NCI-H2196 (cell line): ENCODE measurements around the gene PRPSAP1.

ENCODE experiments used
- DNase-seq: peaks from one replicate; lab custom pipeline; 2025; ENCODE audit not compliant: unreplicated experiment; lab: John Stamatoyannopoulos, UW

PRPSAP1 gene

DNA sequence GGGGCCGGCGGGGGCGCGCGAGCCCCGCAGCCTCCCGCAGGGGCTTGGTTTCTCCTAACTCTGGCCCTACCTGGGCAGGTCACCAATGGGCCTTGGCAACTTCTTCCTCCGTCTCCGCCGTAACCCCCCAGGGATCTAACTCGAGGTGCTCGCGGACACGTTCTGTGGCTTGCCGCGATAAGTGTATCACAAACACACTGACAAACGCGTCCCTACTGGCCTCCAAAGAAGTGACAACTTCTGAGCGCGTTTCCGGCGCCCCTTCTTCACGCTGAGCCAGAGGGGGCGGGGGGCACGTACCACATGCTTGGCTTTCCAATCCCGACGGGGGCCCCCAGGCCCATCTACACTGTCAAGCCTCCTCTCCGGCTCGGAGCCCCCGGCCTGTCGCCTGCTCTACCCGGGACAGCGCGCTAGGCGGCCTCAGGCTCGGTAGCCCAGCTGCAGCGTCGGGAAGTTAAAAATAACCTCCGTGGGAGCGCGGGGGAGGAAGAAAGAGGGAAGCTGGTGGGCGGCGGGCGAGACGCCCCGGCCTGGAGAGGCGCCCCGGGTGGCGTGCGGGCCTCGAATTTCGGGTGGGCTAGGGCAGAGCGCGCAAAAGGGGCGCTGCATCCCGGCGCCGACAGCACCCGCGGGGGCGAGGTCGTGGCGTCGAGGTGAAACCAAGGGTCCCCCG, 30.0 kb upstream of the PRPSAP1 start:
- DNase-seq, result no peak

DNA sequence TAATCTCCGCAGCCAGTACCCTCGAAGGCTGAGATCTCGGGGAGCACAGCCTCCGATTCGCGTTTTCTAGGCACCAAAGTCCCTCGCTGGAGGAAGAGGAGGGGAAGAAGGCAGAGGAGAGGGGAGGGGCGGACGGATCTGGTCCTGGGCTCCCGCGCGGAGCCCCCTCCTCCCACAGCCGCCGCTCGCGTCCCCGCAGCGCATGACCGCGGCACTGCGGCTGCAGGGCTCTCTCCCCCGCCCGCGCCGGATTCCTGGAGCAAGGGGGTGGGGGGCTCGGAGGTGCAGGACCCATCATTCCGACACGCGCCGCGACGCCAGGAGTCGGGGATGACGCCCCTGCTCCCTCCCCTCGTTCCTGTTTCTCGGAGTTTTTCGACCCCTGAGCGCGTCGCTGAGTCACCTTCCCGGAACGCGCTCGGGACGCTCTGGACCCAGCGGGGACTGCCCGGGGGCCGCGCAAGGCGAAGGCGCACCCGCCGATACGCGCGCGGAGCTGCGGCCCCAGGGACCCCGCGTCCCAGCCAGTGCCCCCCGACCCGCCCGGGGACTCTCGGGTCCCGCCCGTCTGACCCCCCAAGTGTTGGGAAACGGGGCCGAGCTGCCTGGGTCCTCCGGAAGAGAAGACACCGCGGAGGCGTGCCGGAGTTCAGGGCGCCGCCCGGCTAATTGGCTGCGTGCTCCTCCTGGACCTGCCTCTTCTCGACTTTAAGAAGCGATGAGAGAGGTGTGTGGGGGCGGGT, 29.3 kb upstream of the PRPSAP1 start:
- peak; percentile 52 for DNase-seq

DNA sequence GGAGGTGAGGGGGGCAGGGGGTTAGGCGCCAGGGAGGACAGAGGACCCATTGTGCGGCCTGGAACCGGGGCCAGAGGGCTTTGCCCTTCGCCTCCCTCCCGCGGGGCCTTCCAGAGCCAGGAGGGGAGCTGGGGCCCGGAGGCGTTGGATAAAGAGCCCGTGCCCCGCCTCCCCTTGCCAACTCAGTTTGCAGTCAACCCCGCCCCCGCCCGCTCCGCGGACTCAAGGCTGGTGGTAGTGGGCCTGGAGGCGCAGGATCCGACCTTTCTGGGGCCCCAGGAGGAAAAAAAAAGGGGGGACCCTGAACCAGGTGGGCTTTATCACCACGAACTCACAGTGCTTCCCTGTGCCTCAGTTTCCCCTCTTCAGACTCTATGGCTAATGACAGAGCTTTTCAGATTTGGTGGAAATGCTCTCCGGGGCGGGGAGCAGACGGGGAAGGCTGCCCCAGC, 28.7 kb upstream of the PRPSAP1 start:
- no peak for DNase-seq

DNA sequence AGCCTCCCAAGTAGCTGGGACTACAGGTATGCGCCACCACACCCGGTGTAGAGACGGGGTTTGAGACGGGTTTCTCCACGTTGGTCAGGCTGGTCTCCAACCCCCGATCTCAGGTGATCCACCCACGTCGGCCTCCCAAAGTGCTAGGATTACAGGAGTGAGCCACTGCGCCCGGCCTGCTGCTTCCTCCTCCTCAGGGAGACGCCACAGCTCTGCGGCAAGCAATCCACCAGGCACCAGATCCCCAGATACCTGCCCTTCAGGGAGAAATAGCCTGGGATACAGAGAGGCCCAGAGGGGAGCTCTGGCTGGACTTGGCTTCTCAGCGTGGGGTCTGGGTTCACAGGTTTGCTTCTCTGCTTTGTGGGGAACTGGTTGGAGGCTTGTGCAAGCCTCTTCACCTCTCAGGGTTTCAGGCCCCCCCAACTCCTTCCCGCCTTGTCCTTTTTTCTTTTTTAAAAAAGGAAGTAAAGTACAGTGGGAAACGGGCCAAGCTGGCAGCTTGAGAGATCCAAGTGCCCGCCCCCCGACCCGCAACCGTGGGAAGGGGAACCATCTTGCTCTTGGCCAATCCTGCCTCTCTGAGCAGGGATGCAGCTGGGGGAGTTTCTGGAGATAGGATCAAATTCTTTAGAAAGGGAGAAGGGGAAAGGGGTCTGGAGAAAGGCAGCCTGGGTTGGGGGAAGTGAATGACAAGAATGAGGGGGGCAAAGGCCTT, 28.1 kb upstream of the PRPSAP1 start:
- no peak for DNase-seq

DNA sequence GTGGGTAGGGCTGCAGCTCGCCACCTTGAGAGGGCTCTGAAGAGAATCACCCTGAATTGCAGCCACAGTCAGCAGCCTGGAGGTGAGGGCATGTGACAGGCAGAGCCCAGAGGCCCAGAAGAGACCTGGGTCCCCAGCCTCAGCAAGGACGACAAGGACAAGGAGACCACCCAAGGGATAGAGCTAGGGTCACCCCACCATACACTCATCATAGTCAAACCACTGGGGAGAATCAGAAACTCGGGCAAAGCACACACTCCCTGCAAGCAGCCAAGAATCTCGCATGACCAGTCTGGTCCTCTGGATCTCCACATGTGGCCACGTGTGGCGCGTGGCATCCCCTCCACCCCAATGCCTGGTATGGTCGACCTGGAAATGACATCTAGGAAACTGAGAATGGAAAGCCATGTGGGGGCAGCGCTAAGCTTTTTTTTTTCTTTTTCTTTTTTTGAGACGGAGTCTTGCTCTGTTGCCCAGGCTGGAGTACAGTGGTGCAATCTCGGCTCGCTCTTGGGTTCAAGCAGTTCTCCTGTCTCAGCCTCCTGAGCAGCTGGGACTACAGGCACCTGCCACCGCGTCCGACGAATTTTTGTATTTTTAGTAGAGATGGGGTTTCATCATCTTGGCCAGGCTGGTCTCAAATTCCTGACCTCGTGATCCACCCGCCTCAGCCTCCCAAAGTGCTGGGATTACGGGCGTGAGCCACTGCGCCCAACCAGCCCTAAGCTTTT, 26.1 kb upstream of the PRPSAP1 start:
- no peak for DNase-seq

DNA sequence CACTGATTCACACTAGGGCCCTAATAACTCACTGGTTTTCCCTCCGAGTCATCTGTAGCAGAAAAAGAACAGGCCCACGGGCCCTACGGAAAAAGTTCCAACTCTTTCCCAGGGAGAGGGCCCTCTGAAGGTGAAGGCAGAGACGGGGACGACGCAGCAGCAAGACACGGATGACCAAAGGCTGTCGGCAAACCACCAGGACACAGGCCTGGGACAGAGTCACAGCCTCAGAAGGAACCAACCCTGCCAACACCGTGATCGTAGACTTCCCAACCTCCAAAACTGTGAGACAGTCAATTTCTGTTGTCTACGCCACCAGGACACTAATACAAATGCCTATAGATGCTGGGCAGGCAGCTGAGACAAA, 25.5 kb upstream of the PRPSAP1 start:
- DNase-seq, result no peak

DNA sequence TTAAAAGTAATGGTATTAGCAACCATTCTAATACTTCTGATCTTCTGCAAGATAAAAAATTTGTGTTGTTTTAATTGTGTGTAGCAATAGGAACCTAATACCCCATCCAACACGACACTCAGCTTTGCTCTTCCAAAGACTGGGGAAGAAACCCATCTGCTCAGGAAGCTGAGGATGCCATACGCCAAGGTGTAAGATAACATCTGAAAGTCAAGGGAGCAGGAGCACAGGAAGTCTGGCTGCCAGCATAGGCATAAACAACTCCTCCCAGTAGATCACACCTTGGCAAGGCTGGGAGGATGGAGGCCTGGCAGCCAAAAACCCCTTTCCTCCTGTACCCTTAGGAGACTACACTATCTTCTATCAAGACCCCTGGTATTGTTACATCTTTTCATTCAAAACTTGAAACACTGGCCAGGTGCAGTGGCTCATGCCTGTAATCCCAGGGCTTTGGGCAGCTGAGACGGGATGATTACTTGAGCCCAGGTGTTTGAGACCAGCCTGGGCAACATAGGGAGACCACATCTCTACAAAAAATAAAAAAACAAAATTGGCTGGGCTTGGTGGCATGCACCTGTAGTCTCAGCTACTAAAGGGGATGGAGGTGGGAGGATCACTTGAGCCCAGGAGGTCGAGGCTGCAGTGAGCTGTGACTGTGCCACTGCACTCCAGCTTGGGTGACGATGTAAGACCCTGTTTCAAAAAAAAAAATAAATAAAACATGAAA, 25.0 kb upstream of the PRPSAP1 start:
- no peak for DNase-seq

DNA sequence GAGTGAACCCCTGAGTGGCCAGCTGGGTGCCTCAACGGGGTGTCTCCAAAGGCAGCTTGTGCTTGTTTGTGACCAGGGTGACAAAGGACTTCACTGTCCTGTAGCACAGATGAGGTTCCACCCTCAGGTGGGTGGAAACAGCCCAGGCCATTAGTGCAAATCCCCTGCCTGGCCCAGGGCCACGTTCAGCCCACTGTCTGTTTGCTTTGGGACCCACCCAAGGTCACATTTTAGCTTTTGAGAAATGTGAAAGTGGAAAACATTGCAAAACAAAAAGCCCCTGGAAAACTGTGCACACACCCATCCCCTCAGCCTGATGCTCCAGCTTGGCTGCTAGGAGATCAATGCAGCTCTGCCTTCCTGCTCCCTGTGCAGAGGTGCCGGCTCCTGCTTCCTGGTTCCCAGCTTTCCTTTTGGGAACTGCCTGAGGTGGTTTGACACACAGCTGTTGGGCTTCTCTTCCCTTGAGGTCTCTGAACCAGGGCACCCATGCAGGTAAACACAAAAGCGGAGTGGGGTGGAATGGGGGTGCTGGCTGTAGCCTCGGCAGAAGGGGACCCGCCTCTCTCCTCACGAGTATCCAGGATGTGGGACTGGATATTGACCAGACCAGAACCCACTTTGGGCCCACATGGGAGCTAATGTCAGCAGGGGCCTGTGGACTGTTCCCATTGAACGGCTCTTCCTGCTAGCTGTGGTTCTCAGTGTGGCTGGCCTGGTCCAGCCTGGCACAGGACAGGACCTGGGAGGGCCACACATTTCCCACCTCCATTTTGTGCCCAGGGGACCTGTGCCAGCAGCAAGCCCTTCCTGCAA, 22.8 kb upstream of the PRPSAP1 start:
- no peak for DNase-seq

DNA sequence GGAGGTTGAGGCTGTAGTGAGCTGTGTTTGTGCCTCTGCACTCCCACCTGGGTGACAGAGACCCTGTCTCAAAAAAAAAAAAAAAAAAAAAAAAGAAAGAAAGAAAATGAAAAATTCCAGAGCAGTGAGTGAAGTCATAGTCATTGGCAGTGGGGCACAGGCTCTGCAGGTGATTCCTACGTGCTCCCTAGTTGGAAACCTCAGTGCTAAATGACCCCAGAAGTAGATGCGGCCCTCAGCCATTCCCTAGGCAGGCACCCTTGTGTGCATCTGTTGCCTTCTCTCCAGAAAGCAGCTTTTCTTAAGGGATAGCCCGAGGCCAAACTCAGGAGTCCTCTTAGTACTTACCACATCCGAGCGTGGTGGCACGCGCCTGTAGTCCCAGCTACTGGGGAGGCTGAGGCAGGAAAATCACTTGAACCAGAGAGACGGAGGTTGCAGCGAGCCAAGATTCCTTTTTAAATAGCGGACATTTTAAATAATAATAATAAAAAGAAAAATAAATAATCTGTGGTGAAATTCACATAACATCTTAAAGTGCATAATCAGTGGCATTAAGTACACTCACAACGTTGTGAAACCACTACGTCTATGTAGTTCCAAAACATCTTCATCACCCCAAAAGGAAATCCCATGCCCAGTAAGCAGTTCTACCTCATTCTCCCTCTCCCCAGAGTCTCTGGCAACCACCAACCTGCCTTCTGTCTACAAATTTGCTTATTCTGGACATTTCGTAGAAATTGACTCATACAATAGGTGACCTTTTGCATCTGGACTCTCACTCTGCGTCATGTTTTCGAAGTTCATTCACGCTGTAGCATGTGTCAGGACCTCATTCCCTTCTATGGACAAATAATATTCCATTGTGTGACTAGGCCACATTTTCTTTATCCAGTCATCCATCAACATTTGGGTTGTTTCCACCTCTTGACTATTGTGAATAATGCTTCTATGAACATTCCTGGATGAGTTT, 18.2 kb upstream of the PRPSAP1 start:
- no peak for DNase-seq

DNA sequence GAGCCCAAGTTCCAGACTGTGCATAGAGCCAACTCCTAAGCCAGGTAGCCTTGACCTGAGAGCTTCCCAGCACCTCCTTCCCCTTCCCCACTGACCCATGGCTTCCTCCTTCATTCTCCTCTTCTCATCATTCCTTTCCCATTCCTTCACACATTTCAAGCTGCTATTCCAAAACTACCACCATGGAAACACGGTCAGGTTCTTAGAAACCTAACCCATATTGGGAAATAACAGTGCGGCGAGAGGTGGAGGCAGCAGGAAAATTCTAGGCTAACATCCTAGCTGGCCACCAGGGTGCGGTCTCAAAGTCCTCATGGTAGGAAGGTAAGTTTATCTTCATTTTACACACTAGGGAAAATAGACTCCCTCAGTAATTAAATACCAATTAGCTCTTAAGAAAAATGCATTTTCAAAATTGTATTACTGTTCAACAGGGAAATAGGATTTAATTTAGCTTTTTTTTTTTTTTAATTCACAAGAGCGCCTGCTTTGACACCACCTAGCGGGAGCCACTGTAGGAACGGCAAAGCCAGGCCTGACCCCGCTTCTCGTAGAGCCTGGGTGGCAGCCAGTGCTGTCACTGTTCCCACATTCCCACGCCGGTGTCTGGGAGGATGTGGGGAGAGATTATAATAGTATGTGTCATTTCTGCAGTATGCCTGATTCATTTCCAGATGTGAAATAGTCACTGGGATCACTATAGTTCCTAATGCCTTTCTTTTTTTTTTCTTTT, 16.7 kb upstream of the PRPSAP1 start:
- no peak for DNase-seq

DNA sequence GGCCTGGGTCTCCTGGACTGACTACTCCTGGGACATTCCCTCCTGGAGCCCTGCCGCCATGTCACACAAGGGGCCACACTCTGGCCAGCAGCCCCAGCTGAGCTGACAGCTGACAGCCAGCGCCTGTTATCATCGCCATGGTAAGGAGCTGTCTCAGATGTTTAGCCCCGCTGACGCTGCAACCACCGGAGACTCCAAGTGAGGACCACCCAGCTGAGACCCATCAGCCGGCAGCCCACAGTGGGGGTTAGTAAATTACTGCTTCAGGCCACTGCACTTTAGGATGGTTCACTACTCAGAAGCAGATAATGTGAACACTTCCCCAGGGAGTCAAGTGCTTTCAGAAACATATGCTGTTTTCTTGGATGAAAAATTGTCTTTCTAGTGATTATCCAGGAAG, 16.1 kb upstream of the PRPSAP1 start:
- no peak for DNase-seq

DNA sequence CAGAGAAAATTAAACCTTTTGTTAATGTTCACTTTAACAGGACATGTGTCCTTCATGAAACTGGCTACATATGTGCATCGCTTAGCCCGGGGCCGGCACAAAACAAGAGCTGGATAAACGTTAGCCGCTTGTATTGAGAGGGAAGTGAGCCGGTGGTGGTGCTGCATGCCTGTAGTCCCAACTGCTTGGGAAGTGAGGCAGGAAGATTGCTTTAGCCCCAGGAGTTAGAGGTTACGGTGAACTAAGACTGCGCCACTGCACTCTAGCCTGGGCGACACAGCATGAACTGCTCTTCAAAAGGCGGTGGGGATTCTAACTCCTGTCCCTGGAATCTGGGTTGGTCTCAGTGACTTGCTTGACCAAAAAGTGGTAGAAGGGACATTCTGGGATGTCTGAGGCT, 15.7 kb upstream of the PRPSAP1 start:
- no peak for DNase-seq

DNA sequence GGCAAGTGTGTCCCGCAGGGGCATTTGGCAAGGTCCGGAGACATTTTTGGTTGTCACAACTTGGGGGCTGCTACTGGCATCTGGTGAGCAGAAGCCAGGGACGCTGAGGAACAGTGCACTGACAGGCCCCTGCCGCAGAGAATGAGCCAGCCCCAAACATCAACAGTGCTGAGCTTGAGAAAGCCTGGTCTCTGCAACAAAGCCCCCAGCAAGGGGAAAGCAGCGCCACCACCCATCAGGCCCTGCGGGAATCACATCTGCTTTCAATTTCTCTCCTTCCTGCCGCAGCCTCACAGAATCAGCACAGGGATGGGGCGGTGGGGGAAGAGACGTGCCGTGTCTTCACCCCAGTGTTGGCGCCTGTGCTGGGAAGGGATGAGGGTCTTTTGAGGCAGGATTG, 14.8 kb upstream of the PRPSAP1 start:
- DNase-seq, result no peak

DNA sequence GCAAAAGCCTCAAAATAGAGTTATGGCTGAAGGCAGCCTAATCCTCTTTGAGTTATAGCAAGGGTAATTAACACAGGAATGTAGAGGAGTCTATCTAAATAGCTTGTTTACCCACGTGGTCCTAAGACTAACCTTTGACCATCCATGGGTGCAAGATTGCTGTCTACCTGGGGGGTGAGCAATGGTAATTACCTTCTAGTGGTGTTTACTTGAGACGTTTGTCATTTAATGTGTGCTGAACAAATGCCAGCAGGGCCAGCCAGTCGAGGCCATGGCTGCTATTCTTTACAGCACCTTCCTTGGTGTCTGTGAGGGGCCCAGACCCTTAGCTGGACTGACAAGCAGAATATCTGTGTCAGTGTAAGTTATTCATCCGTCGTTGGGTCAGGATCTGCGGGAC, 13.9 kb upstream of the PRPSAP1 start:
- DNase-seq, result no peak

DNA sequence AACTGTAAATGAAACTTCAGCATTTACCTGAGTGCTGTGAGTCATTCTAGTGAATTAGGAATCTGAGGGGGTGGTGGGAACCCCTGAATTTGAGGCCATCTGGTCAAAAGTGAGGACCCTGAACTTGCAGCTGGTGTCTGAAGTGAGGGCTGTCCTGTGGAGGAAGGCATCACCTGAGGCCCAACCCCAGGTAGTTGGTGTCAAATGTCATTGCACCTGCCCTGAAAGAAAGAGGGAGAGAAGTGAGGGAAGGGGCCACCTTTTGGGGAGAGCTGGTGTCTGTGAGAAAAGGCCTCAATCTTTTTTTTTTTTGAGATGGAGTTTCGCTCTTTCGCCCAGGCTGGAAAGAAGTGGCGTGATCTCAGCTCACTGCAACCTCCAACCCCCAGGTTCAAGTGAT, 12.5 kb upstream of the PRPSAP1 start:
- DNase-seq, result no peak

DNA sequence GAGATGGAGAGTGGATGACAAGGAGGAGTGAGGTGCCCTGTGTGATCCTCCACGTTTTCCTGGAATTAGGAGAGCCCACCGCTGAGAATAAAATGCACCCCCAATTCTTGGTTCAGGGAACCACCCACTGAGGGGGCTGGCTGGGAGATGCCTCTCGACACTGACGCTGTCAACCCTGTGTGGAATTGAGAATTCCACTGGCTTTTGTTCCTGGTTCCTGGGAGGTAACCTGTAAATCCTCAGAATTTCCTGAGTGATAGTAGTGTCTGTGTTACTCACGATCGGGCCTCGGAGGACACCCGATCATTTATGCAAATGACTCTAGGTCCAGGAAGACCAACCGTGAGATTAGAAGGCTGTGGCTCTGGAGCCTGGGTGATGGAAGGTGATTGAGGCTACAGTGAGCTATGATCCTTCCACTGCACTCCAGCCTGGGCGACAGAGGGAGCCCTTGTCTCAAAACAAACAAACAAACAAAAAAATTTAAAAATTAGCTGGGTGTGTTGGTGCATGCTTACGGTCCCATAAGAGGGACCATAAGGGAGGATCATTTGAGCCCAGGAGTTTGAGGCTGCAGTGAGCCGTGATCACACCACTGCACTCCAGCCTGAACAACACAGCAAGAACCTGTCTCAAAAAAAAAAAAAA, 11.7 kb upstream of the PRPSAP1 start:
- no peak for DNase-seq

DNA sequence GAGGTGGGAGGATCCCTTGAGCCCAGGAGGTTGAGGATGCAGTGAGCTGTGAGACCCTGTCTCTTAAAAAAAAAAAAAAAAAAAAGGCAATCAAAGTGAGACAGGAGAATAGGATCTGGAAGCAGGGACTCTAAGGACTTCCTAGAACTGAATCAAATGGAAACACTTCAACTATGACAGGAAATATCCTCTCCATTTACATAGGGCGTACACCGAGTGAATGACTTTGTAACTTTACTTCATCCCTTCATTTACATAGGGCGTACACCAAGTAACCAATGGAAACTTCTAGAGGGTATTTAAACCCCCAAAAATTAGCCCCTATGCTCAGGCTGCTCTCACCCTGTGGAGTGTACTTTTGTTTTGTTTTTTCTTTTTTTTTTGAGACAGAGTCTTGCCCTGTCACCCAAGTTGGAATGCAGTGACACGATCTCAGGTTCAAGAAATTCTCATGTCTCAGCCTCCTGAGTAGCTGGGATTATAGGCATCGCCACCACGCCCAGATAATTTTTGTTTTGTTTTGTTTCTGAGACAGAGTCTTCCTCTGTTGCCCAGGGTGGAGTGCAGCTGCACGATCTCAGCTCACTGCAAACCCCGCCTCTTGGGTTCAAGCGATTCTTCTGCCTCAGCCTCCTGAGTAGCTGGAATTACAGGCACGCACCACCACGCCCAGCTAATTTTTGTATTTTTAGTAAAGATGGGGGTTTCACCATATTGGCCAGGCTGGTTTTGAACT, 9.6 kb upstream of the PRPSAP1 start:
- no peak for DNase-seq
